IMR-90 (cell line): Measurements from ENCODE around the gene VEPH1. TPM values are rescaled to one million over a fixed set of nuclear protein-coding genes. Genes with fewer than 3 reads are reported as not detected.

Experiments
- ATAC-seq: fragments of 200-7000 bp; cut with Tn5 transposase; 2 replicates; pipeline ENCODE4 v1.9.1; 2020; ENCODE audit warnings: low read depth, mild to moderate bottlenecking, moderate library complexity
- BruUV-seq: library from RNA; stranded (reverse); fragments of 400-500 nt; replicated peaks from 2 replicates; lab custom pipeline; 2021; lab: Mats Ljungman, UMichigan
- CTCF ChIA-PET: fragments of 300-600 bp; formaldehyde crosslinking; extraction: SDS; loops from one replicate; lab custom pipeline; 2021; ENCODE audit warnings: antibody characterized with exemption; lab: Yijun Ruan, JAX
- POLR2A ChIA-PET: fragments of 300-600 bp; sonication (Branson Sonifier 250); formaldehyde crosslinking; loops from one replicate; lab custom pipeline; 2022; ENCODE audit warnings: antibody characterized with exemption; ENCODE audit not compliant: unreplicated experiment; lab: Charles Lee
- DNase-seq: peaks from one replicate; pipeline ENCODE4 v3.0.0; 2013
- H2AFZ ChIP-seq: replicated peaks from 2 replicates; pipeline ENCODE3; 2013; ENCODE audit warnings: low read length, mild to moderate bottlenecking; ENCODE audit not compliant: poor library complexity
- H2AK5ac ChIP-seq: 2 replicates; pipeline ENCODE4 v1.6.1; 2013; ENCODE audit warnings: low read depth, low read length, inconsistent platforms
- H2AK9ac ChIP-seq: replicated peaks from 2 replicates; pipeline ENCODE3; 2013; ENCODE audit warnings: mild to moderate bottlenecking, low read depth, low read length, moderate library complexity; ENCODE audit not compliant: poor library complexity
- H2BK120ac ChIP-seq: 2 replicates; pipeline ENCODE4 v1.6.1; 2013; ENCODE audit warnings: low read depth, low read length, inconsistent platforms
- H2BK15ac ChIP-seq: 3 replicates; pipeline ENCODE4 v1.6.1; 2013; ENCODE audit warnings: low read depth, low read length, inconsistent platforms
- H2BK20ac ChIP-seq: 2 replicates; pipeline ENCODE4 v1.6.1; 2013; ENCODE audit warnings: low read depth, mild to moderate bottlenecking, inconsistent platforms, low read length, moderate library complexity
- H2BK5ac ChIP-seq: 2 replicates; pipeline ENCODE4 v1.6.1; 2013; ENCODE audit warnings: mild to moderate bottlenecking, low read depth, low read length, inconsistent platforms; ENCODE audit not compliant: poor library complexity, severe bottlenecking
- H3K14ac ChIP-seq: replicated peaks from 2 replicates; pipeline ENCODE4 v1.6.1; 2013; ENCODE audit warnings: low read depth, low read length, inconsistent platforms
- H3K18ac ChIP-seq: 2 replicates; pipeline ENCODE4 v1.6.1; 2013; ENCODE audit warnings: low read depth, low read length, control low read depth
- H3K23ac ChIP-seq: 2 replicates; pipeline ENCODE4 v1.6.1; 2013; ENCODE audit warnings: low read depth, low read length, inconsistent platforms
- H3K27ac ChIP-seq: 2 replicates; pipeline ENCODE4 v1.5.1; 2013; ENCODE audit warnings: mild to moderate bottlenecking, control low read depth, low read length; ENCODE audit not compliant: insufficient read depth
- H3K27me3 ChIP-seq: 2 replicates; pipeline ENCODE4 v1.6.1; 2013; ENCODE audit warnings: low read length; ENCODE audit not compliant: control insufficient read depth, insufficient read depth
- H3K36me3 ChIP-seq: 2 replicates; pipeline ENCODE4 v1.6.1; 2013; ENCODE audit warnings: low read length, mixed read lengths; ENCODE audit not compliant: control insufficient read depth, insufficient read depth
- H3K4ac ChIP-seq: 2 replicates; pipeline ENCODE4 v1.6.1; 2013; ENCODE audit warnings: low read depth, low read length, inconsistent platforms
- H3K4me1 ChIP-seq: 2 replicates; pipeline ENCODE4 v1.6.1; 2013; ENCODE audit warnings: low read length, mixed read lengths; ENCODE audit not compliant: control insufficient read depth, insufficient read depth
- H3K4me2 ChIP-seq: 2 replicates; pipeline ENCODE4 v1.6.1; 2013; ENCODE audit warnings: low read depth, mild to moderate bottlenecking, control low read depth, low read length, moderate library complexity
- H3K4me3 ChIP-seq: 2 replicates; pipeline ENCODE4 v1.5.1; 2013; ENCODE audit warnings: low read depth, mild to moderate bottlenecking, control low read depth, low read length, moderate library complexity; ENCODE audit not compliant: insufficient read depth
- H3K56ac ChIP-seq: 2 replicates; pipeline ENCODE4 v1.6.1; 2013; ENCODE audit warnings: low read length, inconsistent platforms; ENCODE audit not compliant: insufficient read depth; ENCODE audit errors: extremely low read depth
- H3K79me1 ChIP-seq, 2 experiments: 2 replicates each; pipeline ENCODE4 v1.6.1; 2013; ENCODE audit warnings: low read length in 2 of 2, inconsistent platforms in 1 of 2, low read depth in 1 of 2
- H3K9ac ChIP-seq: 2 replicates; pipeline ENCODE4 v1.6.1; 2013; ENCODE audit warnings: low read depth, low read length, control low read depth
- H3K9me1 ChIP-seq: 2 replicates; pipeline ENCODE4 v1.6.1; 2013; ENCODE audit warnings: low read length, inconsistent platforms; ENCODE audit not compliant: insufficient read depth
- H3K9me3 ChIP-seq: 2 replicates; pipeline ENCODE4 v1.6.1; 2013; ENCODE audit warnings: low read length; ENCODE audit not compliant: control insufficient read depth, insufficient read depth
- H4K20me1 ChIP-seq: 2 replicates; pipeline ENCODE4 v1.6.1; 2013; ENCODE audit warnings: low read length, inconsistent platforms; ENCODE audit not compliant: insufficient read depth
- H4K5ac ChIP-seq: 2 replicates; pipeline ENCODE4 v1.6.1; 2013; ENCODE audit warnings: mild to moderate bottlenecking, low read depth, low read length, control low read depth
- H4K8ac ChIP-seq, 2 experiments: 2 replicates each; pipeline ENCODE4 v1.6.1; 2013; ENCODE audit warnings: low read depth in 2 of 2, low read length in 2 of 2, control low read depth in 1 of 2, inconsistent platforms in 1 of 2
- H4K91ac ChIP-seq: 2 replicates; pipeline ENCODE4 v1.6.1; 2013; ENCODE audit warnings: low read depth, low read length, inconsistent platforms; ENCODE audit not compliant: insufficient read depth
- CEBPB ChIP-seq: IDR thresholded peaks from 2 replicates; pipeline ENCODE4 v1.6.1; 2012; ENCODE audit warnings: low read depth, low read length, improper control_type of control experiment
- CHD1 ChIP-seq: IDR thresholded peaks from 2 replicates; pipeline ENCODE4 v1.6.1; 2012; ENCODE audit warnings: low read depth, low read length, improper control_type of control experiment
- FOS ChIP-seq: fragments of 150-350 bp; IDR thresholded peaks from 2 replicates; pipeline ENCODE4 v1.6.1; 2016; ENCODE audit warnings: low read depth, low read length
- MAFK ChIP-seq: IDR thresholded peaks from 2 replicates; pipeline ENCODE4 v1.6.1; 2012; ENCODE audit warnings: low read depth, low read length, improper control_type of control experiment
- MAZ ChIP-seq: IDR thresholded peaks from 2 replicates; pipeline ENCODE4 v1.6.1; 2012; ENCODE audit warnings: low read depth, mild to moderate bottlenecking, low read length, improper control_type of control experiment, moderate library complexity, borderline replicate concordance
- MXI1 ChIP-seq: IDR thresholded peaks from 2 replicates; pipeline ENCODE4 v1.6.1; 2012; ENCODE audit warnings: low read depth, mild to moderate bottlenecking, low read length, moderate library complexity, borderline replicate concordance
- NFE2L2 ChIP-seq: fragments of 150-350 bp; IDR thresholded peaks from 2 replicates; pipeline ENCODE4 v1.6.1; 2016; ENCODE audit warnings: low read depth, mild to moderate bottlenecking, low read length
- POLR2A ChIP-seq: IDR thresholded peaks from 2 replicates; pipeline ENCODE4 v1.6.1; 2012; ENCODE audit warnings: mild to moderate bottlenecking, low read depth, low read length
- RCOR1 ChIP-seq: IDR thresholded peaks from 2 replicates; pipeline ENCODE4 v1.6.1; 2012; ENCODE audit warnings: mild to moderate bottlenecking, low read length, improper control_type of control experiment; ENCODE audit not compliant: insufficient replicate concordance
- RFX5 ChIP-seq: IDR thresholded peaks from 2 replicates; pipeline ENCODE4 v1.8.0; 2012; ENCODE audit warnings: low read depth, mild to moderate bottlenecking, low read length, moderate library complexity
- SMC3 ChIP-seq: fragments of 150-350 bp; IDR thresholded peaks from 2 replicates; pipeline ENCODE4 v1.6.1; 2016; ENCODE audit warnings: low read depth, mild to moderate bottlenecking, antibody characterized with exemption, low read length, moderate library complexity
- dilution Hi-C: fragments of 300-500 bp; cut with HindIII; formaldehyde crosslinking; loops from one replicate; pipeline ENCODE4 v1.14.3; 2018; ENCODE audit warnings: low sequenced_read_pairs; ENCODE audit not compliant: unreplicated experiment
- in situ Hi-C: fragments of 300-500 bp; cut with MboI; formaldehyde crosslinking; loops from 3 replicates; pipeline ENCODE4 v1.14.3; 2019; ENCODE audit warnings: low sequenced_read_pairs, inconsistent platforms, mixed read lengths
- intact Hi-C: fragments of 100-400 bp; cut with micrococcal nuclease; formaldehyde crosslinking; loops from 2 replicates; pipeline ENCODE4 v1.10.0; 2022
- polyA plus RNA-seq, 3 experiments: library from polyadenylated mRNA; depleted of rRNA; stranded (reverse); fragments of >200 nt; gene quantifications; 2 replicates each; pipeline ENCODE4 v1.2.3, GENCODE V29; 2012; ENCODE audit warnings: low replicate concordance in 1 of 3
- total RNA-seq: library from RNA; depleted of rRNA; stranded (reverse); fragments of >200 nt; gene quantifications from 2 replicates; pipeline ENCODE4 v1.2.3, GENCODE V29; 2012
- TF ChIP-seq, protein P1 (sequence below): fragments of 150-350 bp; IDR thresholded peaks from 2 replicates; pipeline ENCODE4 v1.6.1; 2017; ENCODE audit warnings: mild to moderate bottlenecking, antibody characterized with exemption, low read length, low read depth
- TF ChIP-seq, protein P2 (sequence below): fragments of 150-350 bp; IDR thresholded peaks from 2 replicates; pipeline ENCODE4 v1.6.1; 2016; ENCODE audit warnings: low read depth, mild to moderate bottlenecking, low read length, moderate library complexity, borderline replicate concordance

Gene VEPH1
- total and polyA plus RNA-seq, 2 of the 4 experiments (the other 2 are of a cell fraction): 30.5 to 130 TPM

DNA sequence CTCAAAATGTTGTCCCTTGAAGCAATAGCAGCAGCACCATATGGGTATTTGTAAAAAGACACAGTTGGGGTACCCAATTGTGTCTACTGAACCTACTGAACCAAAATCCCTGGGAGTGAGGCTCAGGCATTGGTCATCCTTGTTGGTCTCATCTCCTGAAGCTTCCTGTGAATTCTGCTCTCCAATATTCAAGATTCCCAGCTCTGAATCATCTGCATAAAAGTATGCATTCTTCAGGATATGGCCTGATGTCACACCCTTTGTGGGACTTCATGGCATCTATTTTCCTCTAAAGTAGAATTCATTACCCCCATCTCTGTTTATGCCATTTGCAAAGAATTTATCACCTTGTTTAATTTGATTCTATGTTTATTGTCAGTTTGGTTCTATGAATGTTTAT, 79.9 kb downstream of the VEPH1 start:
- Histone ChIP-seq H2AFZ (no peak overlapping the region), H2BK20ac (peak overlapping the region; percentile 15; the same call in 1 of the 2 replicates), H4K8ac (no peak overlapping the region), H3K27me3 (no peaks in the 10 kb centered on the region), H2AK5ac (no peak overlapping the region), H2BK120ac (no peak overlapping the region; the same call in 1 of the 2 replicates), H3K4me1 (peaks cover 2% of the 10 kb centered on the region; the same call in 1 of the 2 replicates), H3K36me3 (no peaks in the 10 kb centered on the region), H3K14ac (no peak overlapping the region), H3K4me2 (no peak overlapping the region), H2BK15ac (0 out of 3 replicates have a peak overlapping the region, but pooled peaks have one; percentile 6), H2AK9ac (no peak overlapping the region), H3K9me1 (no peaks in the 10 kb centered on the region), H3K23ac (no peak overlapping the region), H4K20me1 (no peaks in the 10 kb centered on the region), H3K18ac (no peak overlapping the region; the same call in 1 of the 2 replicates), H3K9me3 (no peaks in the 10 kb centered on the region), H2BK5ac (no peak overlapping the region), H3K9ac (no peak overlapping the region), H3K4me3 (no peak overlapping the region), H4K5ac (no peak overlapping the region), H3K4ac (no peak overlapping the region), H3K79me1 (no peaks in the 10 kb centered on the region), H3K56ac (no peak overlapping the region), H3K27ac (no peak overlapping the region), H4K91ac (no peak overlapping the region)
- intact Hi-C loops: no loop called here
- CTCF ChIA-PET: no interaction called here
- TF ChIP-seq MXI1 (no peak), FOS (no peak), CEBPB (no peak), RFX5 (no peak), NFE2L2 (no peak), CHD1 (no peak), MAZ (no peak), MAFK (no peak), SMC3 (no peak), RCOR1 (no peak), POLR2A (no peak)
- TF ChIP-seq, protein P1, sequence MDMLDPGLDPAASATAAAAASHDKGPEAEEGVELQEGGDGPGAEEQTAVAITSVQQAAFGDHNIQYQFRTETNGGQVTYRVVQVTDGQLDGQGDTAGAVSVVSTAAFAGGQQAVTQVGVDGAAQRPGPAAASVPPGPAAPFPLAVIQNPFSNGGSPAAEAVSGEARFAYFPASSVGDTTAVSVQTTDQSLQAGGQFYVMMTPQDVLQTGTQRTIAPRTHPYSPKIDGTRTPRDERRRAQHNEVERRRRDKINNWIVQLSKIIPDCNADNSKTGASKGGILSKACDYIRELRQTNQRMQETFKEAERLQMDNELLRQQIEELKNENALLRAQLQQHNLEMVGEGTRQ: no peak
- TF ChIP-seq, protein P2, sequence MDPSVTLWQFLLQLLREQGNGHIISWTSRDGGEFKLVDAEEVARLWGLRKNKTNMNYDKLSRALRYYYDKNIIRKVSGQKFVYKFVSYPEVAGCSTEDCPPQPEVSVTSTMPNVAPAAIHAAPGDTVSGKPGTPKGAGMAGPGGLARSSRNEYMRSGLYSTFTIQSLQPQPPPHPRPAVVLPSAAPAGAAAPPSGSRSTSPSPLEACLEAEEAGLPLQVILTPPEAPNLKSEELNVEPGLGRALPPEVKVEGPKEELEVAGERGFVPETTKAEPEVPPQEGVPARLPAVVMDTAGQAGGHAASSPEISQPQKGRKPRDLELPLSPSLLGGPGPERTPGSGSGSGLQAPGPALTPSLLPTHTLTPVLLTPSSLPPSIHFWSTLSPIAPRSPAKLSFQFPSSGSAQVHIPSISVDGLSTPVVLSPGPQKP: no peak
- in situ Hi-C loops: no loop called here
- dilution Hi-C loops: no loop called here
- no TSS peak for BruUV-seq
- DNase-seq (peak; percentile 51), ATAC-seq (peak; percentile 89)
- POLR2A ChIA-PET: no interaction called here
